Stimulated activated naive B cell treated with anti-CD40 and anti-IgM and Interleukin-4, amounts not matched to agents 10 μg/mL and 1 μg/mL and 100 μg/mL, for 72 hours (primary cell): ENCODE data around the gene TAF11.
"Not testable (repeated sequence)": the region's sequence is repeated elsewhere in the genome, so short reads cannot be mapped to it uniquely, and the experiment has no call there.

Experiments
- ATAC-seq, 2 donors: fragments of 150-1000 bp; cut with Tn5 transposase; replicated peaks; 2 replicates each; pipeline ENCODE4 v1.10.0; 2021; ENCODE audit warnings: moderate library complexity in 1 of 2
- DNase-seq: peaks from one replicate; pipeline ENCODE4 v3.0.0; 2021
- H3K27ac Mint-ChIP-seq: one replicate; pipeline ENCODE4 v1.8.0; 2022; ENCODE audit warnings: mild to moderate bottlenecking, mixed read lengths
- H3K27me3 Mint-ChIP-seq, 2 donors: one replicate each; pipeline ENCODE4 v1.8.0; 2022; ENCODE audit warnings: mixed read lengths in 2 of 2
- H3K36me3 Mint-ChIP-seq, 2 donors: one replicate each; pipeline ENCODE4 v1.8.0; 2022; ENCODE audit warnings: mixed read lengths in 2 of 2, mild to moderate bottlenecking in 1 of 2
- H3K4me1 Mint-ChIP-seq, 2 donors: one replicate each; pipeline ENCODE4 v1.8.0; 2022; ENCODE audit warnings: mixed read lengths in 2 of 2, mild to moderate bottlenecking in 1 of 2
- H3K4me3 Mint-ChIP-seq, 2 donors: one replicate each; pipeline ENCODE4 v1.8.0; 2022; ENCODE audit warnings: mild to moderate bottlenecking in 2 of 2, mixed read lengths in 2 of 2, moderate library complexity in 1 of 2
- H3K9me3 Mint-ChIP-seq, 2 donors: one replicate each; pipeline ENCODE4 v1.8.0; 2022; ENCODE audit warnings: mixed read lengths in 2 of 2, mild to moderate bottlenecking in 1 of 2

Gene TAF11

DNA sequence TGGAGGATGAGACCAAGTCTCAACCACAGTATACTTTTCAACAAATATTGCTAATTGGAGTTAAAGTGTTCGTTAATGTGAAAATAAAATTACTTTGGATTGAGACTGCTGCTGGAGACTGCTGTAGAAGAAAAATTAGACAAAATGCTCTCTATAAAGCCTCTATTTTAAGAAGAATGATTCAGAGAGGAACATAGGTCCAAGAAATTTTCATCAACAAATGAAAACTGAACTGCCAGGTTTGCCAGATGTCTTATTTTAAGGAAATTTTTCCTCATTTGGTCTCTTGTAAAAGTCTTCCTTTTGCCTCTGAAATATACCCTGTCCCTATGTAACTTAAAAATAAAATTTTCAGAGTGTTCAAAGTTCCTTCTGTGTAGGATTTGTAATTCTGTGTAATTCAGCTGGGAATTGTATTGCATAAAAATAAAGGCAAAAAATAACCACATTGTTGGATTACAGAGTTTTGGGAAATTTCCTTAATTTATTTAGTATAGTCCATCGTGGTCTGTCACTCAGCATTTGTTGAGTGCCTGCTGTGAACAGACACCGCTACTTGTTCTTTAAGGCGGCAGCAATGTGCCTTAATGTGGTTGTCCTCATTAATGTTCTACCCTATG, 28.6 kb upstream of the TAF11 start:
- peaks cover 0 to 5% of the 10 kb centered on the region in 2 donors for H3K36me3 Mint-ChIP-seq
- DNase-seq (no peak), ATAC-seq (no peak)
- no peaks in the 10 kb centered on the region for H3K9me3 Mint-ChIP-seq
- no peaks in the 10 kb centered on the region for H3K27me3 Mint-ChIP-seq
- no peak overlapping the region for H3K4me3 Mint-ChIP-seq
- no peak overlapping the region for H3K27ac Mint-ChIP-seq
- H3K4me1 Mint-ChIP-seq, result peaks cover 16 to 29% of the 10 kb centered on the region in 2 donors

DNA sequence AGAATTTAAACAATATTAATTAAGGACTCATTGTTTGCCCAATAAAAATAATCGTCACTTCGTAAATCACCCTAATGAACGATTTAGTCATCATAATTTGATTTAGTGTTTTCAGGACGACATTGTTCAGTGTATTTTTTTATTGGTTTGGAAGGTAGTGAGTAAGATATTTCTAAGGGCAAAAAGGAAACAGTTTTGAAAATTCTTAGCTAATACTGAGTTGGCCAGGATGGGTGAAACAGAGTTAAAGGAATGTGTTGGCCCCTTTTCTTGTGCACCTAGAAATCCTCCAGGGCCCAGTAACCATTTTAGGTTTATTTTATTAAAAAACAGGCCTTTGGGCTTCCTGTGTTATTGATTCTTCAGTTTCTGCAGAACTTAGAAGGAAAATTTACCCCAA, 26.5 kb upstream of the TAF11 start:
- Mint-ChIP-seq H3K4me1 (peaks cover 16 to 40% of the 10 kb centered on the region in 2 donors), H3K36me3 (peaks cover 0 to 5% of the 10 kb centered on the region in 2 donors), H3K4me3 (no peak overlapping the region), H3K9me3 (no peaks in the 10 kb centered on the region), H3K27me3 (no peaks in the 10 kb centered on the region), H3K27ac (no peak overlapping the region)
- no peak for ATAC-seq
- DNase-seq, result no peak

DNA sequence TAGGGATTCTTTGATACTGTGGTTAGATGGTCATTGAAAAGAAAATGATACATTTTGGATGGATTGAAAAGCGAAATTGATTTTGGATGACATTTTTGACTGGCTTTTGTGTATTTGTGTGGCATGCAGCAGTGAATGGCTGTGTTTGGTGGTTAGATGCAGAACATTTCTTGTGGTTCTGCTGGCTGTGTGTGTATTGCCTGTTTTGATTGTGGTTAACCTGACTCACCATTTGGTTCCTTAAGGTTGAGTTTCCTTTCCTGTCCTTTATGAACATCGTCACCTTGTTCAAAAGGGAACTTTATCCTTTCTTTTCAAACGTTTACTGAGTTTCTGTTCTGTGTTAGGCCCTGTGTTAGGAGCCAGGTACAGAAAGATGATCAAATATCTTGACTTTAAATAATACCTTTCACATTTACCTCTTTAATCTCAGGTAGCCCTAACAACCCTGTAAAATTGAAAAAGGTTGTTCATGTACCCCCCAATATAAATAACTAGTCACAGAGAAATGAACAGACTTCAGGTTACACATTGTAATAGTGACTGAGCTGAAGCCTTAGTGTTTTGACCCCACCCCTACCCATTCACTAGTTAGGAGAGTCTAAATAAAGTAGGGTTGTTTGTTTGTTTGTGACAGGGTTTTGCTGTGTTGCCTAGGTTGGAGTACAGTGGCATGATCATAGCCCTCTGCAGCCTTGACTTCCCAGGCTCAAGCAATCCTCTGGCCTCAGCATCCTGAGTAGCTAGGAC, 25.0 kb upstream of the TAF11 start:
- H3K9me3 Mint-ChIP-seq, result no peaks in the 10 kb centered on the region
- DNase-seq (peak; percentile 11), ATAC-seq (peak; percentile 96 to 97)
- H3K27me3 Mint-ChIP-seq, result no peaks in the 10 kb centered on the region
- H3K27ac Mint-ChIP-seq, result peak overlapping the region; percentile 65
- H3K4me1 Mint-ChIP-seq, result peaks cover 19 to 41% of the 10 kb centered on the region in 2 donors
- peaks cover 0 to 2% of the 10 kb centered on the region in 2 donors for H3K36me3 Mint-ChIP-seq
- peak overlapping the region; percentile 17 to 29 for H3K4me3 Mint-ChIP-seq

DNA sequence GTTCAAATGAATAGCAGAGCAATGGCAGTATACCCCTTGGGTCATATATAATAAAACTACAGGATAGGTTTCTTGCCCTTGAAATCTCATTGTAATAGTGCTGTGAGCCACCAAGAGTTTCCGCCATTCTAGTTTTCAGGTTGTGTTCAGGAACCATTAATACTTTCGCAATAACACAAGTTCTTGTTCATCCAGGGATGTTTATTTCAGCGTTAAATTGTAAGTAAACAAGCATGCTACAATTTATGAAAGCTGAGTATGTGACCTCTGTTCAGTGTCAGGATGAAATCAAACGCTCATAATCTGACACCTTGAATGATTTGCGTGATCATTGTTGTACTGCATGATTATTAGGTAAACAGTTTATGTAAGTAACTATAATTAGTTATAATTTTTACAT, 24.0 kb upstream of the TAF11 start:
- Mint-ChIP-seq H3K4me3 (no peak overlapping the region), H3K27ac (no peak overlapping the region), H3K36me3 (peaks cover 0 to under 1% of the 10 kb centered on the region in 2 donors), H3K27me3 (no peaks in the 10 kb centered on the region), H3K9me3 (no peaks in the 10 kb centered on the region), H3K4me1 (peaks cover 18 to 39% of the 10 kb centered on the region in 2 donors)
- DNase-seq (no peak), ATAC-seq (no peak)

DNA sequence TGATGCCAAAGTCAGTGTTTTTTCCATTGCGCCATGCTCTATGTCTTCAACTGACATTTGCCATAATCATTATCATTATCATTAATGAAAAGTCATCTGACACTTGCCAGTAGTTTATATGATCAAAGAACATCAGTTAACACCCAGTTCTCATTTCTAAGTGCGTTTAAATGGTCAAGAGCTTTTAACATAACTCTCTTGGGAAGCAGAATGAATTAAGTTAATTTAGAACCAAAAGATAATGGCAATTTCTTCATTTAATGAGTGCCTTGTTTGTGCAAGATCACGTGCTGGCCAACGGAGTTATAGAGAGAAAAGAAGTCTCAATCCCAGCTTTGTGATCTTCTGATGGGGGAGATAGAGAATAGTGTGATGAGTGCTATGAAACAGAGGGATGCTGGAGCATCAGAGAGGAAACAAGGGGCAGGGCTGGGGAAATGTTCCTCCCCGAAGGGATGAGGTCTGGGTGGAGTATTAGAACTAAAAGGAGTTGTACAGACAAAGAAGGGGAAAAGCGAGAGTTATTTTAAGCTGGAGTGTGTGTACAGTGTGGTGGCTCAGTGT, 21.6 kb upstream of the TAF11 start:
- Mint-ChIP-seq H3K9me3 (no peaks in the 10 kb centered on the region), H3K4me1 (peaks cover 23 to 39% of the 10 kb centered on the region in 2 donors), H3K36me3 (peaks cover 2 to 16% of the 10 kb centered on the region in 2 donors), H3K27me3 (no peaks in the 10 kb centered on the region), H3K27ac (no peak overlapping the region), H3K4me3 (no peak overlapping the region)
- ATAC-seq (no peak), DNase-seq (no peak)

DNA sequence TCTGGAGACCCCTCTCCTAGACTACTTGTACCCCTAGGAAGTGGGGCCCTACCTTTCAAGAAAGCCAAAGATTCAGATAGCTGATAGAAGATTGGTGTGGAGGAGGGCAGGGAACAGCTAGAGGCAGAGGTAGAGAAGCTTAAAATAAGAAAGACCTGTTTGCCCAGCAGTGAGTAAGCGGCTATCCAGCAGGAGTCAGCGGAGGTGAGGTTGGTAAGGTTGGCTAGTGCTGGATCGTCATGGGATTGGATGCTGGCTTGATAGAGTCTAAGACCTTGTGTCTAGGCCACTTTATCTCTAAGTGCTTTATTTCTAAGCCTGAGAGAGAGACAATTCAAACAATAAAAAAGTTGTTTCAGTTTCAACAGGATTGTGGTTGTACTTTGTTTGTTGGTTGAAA, 20.4 kb upstream of the TAF11 start:
- no peak overlapping the region for H3K27ac Mint-ChIP-seq

DNA sequence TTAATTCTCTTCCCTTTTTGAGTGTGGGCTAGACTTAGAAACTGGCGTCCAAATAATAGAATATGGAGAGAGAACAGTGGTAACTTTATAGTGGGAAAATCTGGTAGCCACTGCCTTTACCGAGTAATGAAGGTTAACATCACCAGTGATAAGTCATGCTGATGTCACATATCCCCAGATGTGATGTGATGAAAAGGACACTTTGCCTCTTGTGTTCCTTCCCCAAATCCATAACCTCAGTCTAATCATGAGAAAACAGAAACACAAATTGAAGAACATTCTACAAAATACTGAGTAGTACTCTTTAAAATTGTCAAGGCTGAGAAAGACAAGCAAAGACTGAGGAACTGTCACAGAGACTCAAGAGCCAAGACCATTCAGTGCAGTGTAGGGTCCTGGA, 19.0 kb upstream of the TAF11 start:
- DNase-seq (no peak), ATAC-seq (no peak)
- Mint-ChIP-seq H3K27me3 (no peaks in the 10 kb centered on the region), H3K36me3 (peaks cover 2 to 16% of the 10 kb centered on the region in 2 donors), H3K9me3 (no peaks in the 10 kb centered on the region), H3K27ac (no peak overlapping the region), H3K4me3 (no peak overlapping the region), H3K4me1 (peaks cover 12 to 19% of the 10 kb centered on the region in 2 donors)

More for the DNA sequence above, 20.4 kb upstream of the TAF11 start:
- no peak for ATAC-seq
- Mint-ChIP-seq H3K36me3 (peaks cover 2 to 16% of the 10 kb centered on the region in 2 donors), H3K9me3 (no peaks in the 10 kb centered on the region), H3K4me3 (no peak overlapping the region), H3K27me3 (no peaks in the 10 kb centered on the region), H3K4me1 (peaks cover 22 to 29% of the 10 kb centered on the region in 2 donors)
- DNase-seq, result no peak

DNA sequence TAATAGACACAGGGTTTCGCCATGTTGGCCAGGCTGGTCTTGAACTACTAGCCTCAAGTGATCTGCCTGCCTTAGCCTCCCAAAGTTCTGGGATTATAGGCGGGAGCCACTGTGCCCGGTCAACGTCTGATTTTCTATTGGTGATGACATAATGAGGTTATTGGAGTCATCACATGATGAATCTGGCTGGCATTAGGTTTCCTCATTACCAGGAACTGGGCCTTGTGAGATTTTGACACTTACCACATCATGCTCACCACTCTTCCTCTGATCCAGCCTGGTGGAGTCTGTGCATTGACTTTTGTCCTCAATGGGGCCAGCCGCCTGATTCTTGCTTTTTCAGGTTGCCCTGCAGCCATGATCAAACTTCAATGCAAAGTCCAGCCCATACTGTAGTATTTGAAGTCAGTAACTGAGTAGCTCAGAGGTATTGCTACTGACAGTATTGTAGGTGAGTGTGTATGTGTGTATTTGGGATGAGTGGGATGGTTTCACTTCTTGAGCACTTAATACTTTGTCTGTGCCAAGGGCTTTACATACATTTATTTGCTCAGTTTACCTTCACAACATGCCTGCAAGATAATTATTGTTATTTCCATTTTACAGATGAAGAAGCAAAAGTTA, 17.3 kb upstream of the TAF11 start:
- Mint-ChIP-seq H3K27ac (no peak overlapping the region), H3K9me3 (no peaks in the 10 kb centered on the region), H3K27me3 (no peaks in the 10 kb centered on the region), H3K4me3 (no peak overlapping the region), H3K36me3 (peaks cover 2 to 16% of the 10 kb centered on the region in 2 donors), H3K4me1 (peaks cover 6 to 12% of the 10 kb centered on the region in 2 donors)
- ATAC-seq, result no peak
- DNase-seq, result no peak

DNA sequence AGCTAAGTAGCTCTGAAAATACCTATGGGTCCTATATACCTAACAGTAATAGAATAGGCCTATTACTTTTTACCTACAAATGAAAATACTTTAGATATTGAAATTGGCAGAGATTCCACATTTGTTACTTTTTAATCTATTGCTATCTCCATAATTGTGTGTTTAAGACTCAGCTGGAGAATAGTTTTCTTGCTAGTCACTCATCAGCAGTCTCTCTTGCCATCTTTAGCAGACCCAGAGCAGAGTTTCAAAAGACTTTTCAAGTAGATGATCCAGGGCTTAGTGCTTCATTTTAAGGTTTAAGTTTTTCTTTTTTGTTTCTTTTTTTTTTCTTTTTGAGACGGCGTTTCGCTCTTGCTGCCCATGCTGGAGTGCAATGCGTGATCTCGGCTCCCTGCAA, 14.1 kb upstream of the TAF11 start:
- ATAC-seq, result no peak
- H3K4me1 Mint-ChIP-seq, result peaks cover 0 to 5% of the 10 kb centered on the region in 2 donors
- no peak overlapping the region for H3K27ac Mint-ChIP-seq
- peaks cover 2 to 20% of the 10 kb centered on the region in 2 donors for H3K36me3 Mint-ChIP-seq
- no peak overlapping the region for H3K4me3 Mint-ChIP-seq
- H3K9me3 Mint-ChIP-seq, result no peaks in the 10 kb centered on the region
- no peak for DNase-seq
- H3K27me3 Mint-ChIP-seq, result no peaks in the 10 kb centered on the region

DNA sequence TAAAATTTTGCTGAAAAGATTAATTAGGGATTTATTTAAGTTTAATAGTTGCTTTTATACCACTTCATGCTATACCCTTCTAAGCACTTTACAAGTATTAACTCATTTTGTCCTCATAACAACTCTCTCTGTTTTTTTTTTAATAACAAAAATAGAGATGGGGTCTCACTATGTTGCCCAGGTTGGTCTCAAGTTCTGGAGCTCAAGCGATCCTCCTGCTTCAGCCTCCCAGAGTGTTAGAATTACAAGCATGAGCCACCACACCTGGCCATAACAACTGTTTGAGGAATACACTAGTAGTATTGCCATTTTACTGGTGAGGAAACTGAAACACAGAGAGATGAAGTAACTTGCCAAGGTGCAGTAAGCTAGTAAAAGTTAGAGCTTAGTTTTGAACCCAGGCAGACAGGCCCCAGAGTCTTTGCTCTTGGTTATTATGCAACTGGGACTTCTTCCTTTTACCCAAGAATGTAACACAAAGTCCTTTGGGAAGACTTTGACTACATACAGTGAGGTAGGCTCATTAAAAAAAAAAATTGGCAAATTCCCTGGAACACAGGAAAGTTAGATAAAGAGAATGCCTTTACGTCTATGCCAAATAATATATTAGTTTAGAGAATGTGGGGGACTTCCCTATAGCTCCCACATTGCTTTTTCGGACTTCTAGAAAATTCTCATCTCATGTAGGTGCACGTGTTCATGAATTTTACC, 12.6 kb upstream of the TAF11 start:
- no peak for DNase-seq
- no peak for ATAC-seq
- Mint-ChIP-seq H3K36me3 (peaks cover 2 to 12% of the 10 kb centered on the region in 2 donors), H3K27ac (no peak overlapping the region), H3K4me3 (no peak overlapping the region), H3K27me3 (no peaks in the 10 kb centered on the region), H3K4me1 (peaks cover 0 to 2% of the 10 kb centered on the region in 2 donors), H3K9me3 (no peaks in the 10 kb centered on the region)

DNA sequence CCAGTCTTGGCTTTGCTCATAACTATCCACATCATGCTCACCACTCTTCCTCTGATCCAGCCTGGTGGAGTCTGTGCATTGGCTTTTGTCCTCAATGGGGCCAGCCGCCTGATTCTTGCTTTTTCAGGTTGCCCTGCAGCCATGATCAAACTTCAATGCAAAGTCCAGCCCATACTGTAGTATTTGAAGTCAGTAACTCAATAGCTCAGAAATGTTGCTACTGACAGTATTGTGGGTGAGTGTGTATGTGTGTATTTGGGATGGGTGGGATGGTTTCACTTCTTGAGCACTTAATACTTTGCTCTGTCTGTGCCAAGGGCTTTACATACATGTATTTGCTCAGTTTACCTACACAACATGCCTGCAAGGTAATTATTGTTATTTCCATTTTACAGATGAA, 11.9 kb upstream of the TAF11 start:
- H3K4me3 Mint-ChIP-seq, DNase-seq, H3K27me3 Mint-ChIP-seq, H3K9me3 Mint-ChIP-seq, H3K4me1 Mint-ChIP-seq, H3K27ac Mint-ChIP-seq, H3K36me3 Mint-ChIP-seq, ATAC-seq: not testable (repeated sequence)

DNA sequence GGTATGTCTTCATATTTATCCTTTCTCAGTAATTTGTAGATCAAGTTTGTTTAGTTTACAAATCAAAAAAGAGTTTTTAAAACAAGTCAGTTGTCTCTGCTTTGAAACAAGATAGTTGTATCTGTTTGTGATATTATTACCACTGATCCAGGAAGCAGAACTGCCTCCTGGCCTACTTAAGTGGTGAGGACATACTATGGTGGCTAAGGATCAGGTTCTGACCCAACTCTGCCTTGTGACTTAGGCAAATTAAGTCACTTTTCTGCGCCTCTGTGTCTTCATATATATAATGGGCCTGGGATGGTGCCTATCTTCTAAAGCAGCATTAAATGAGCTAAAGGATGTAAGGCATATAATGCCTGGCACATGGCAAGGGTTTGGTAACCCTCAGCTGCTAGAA, 9.9 kb upstream of the TAF11 start:
- no peaks in the 10 kb centered on the region for H3K9me3 Mint-ChIP-seq
- no peak for ATAC-seq

DNA sequence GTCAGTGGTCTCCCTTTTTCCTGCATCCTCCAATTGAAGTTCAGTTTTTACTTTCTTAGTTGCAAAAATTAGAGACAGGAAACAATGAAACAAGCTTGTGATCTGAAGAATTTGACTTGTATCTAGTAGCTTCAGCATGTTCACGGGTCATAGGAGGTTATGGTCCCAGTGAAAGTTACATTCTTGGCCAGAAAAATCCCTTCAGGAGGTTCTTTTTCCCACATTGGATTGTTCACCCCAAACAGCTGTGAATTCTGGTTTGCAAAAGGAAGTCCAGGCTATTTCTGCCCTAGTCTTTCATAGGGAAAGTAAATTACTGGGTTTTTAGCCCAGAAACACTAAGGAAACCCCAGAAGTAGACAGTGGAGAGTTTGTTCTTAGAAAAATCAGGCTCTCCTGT, 9.3 kb upstream of the TAF11 start:
- no peak for ATAC-seq
- no peak overlapping the region for H3K27ac Mint-ChIP-seq

More for the DNA sequence above, 9.9 kb upstream of the TAF11 start:
- peaks cover 0 to 4% of the 10 kb centered on the region in 2 donors for H3K36me3 Mint-ChIP-seq
- H3K27me3 Mint-ChIP-seq, result no peaks in the 10 kb centered on the region
- no peak for DNase-seq
- peaks cover 5 to 8% of the 10 kb centered on the region in 2 donors for H3K4me1 Mint-ChIP-seq
- no peak overlapping the region for H3K4me3 Mint-ChIP-seq
- no peak overlapping the region for H3K27ac Mint-ChIP-seq

DNA sequence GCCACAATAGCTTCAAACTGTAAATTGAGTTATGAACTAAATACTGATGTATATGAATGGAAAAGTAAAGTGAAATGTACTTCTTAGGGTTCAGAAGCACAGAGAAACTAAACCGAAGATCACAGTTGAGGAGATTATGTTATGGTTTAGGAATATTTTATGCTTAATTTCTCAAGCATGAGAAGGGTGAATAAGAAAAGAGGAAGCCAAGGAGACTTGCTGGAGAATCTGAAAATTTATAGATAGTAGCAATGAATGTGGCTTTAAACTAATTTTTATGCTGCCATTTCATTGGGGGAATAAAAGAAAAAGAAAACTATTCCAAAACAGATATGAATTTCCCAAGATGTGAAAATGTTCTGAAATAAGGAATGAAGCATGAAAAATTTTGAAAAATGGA, 6.9 kb upstream of the TAF11 start:
- Mint-ChIP-seq H3K9me3 (no peaks in the 10 kb centered on the region), H3K4me1 (peaks cover 13 to 29% of the 10 kb centered on the region in 2 donors), H3K27ac (no peak overlapping the region), H3K36me3 (peaks cover 0 to under 1% of the 10 kb centered on the region in 2 donors), H3K4me3 (no peak overlapping the region), H3K27me3 (no peaks in the 10 kb centered on the region)
- ATAC-seq (no peak), DNase-seq (no peak)

More for the DNA sequence above, 9.3 kb upstream of the TAF11 start:
- Mint-ChIP-seq H3K4me1 (peaks cover 6 to 14% of the 10 kb centered on the region in 2 donors), H3K27me3 (no peaks in the 10 kb centered on the region), H3K9me3 (no peaks in the 10 kb centered on the region), H3K36me3 (peaks cover 0 to 4% of the 10 kb centered on the region in 2 donors), H3K4me3 (no peak overlapping the region)
- no peak for DNase-seq
